Ovary (tissue), 3 donors: Measurements from ENCODE around the gene GABRG3.

ENCODE experiments used
- POLR2A ChIP-seq: fragments of 450-650 bp; IDR thresholded peaks from one replicate; pipeline ENCODE4 v1.6.1; 2017; ENCODE audit warnings: antibody characterized with exemption, mild to moderate bottlenecking, moderate library complexity
- TF ChIP-seq, protein P1 (sequence below), 3 donors: fragments of 450-650 bp in 2 of 3; fragments of 200-600 bp in 1 of 3; IDR thresholded peaks; one replicate each; pipeline versions ENCODE4 v1.5.1 to v1.8.0; 2016 to 2022; ENCODE audit warnings: antibody characterized with exemption in 3 of 3, mild to moderate bottlenecking in 1 of 3
- donor health status: DM: no; HTN: no; CAD: no.

DNA sequence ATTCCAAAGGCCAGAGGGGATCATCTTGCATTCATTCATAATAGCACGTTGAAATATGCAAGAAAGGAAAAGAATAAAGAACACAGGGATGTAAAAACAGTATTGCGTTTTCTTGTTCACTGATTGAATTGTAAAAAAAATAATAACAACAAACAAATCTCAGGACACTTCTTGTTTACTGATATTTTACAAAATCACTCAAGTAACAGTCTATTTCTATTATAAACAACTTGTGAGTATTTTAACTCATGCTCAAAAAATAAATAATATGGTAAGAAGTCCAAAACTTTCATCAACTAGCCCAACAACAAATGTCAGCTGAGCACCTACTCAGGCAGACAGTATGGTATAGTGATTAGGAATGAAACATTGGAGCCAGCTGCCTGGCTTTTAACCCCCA is 2.2 kb upstream of the GABRG3 start:
- no peak for TF ChIP-seq POLR2A
- TF ChIP-seq, protein P1, sequence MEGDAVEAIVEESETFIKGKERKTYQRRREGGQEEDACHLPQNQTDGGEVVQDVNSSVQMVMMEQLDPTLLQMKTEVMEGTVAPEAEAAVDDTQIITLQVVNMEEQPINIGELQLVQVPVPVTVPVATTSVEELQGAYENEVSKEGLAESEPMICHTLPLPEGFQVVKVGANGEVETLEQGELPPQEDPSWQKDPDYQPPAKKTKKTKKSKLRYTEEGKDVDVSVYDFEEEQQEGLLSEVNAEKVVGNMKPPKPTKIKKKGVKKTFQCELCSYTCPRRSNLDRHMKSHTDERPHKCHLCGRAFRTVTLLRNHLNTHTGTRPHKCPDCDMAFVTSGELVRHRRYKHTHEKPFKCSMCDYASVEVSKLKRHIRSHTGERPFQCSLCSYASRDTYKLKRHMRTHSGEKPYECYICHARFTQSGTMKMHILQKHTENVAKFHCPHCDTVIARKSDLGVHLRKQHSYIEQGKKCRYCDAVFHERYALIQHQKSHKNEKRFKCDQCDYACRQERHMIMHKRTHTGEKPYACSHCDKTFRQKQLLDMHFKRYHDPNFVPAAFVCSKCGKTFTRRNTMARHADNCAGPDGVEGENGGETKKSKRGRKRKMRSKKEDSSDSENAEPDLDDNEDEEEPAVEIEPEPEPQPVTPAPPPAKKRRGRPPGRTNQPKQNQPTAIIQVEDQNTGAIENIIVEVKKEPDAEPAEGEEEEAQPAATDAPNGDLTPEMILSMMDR (IDR thresholded peaks at IDR 0.05) = no peak
